Suprapubic skin (tissue), 4 donors: ENCODE data around the gene ZNF275. TPM values are rescaled to one million over a fixed set of nuclear protein-coding genes. Genes with fewer than 3 reads are reported as not detected.

Experiments
- DNase-seq, 2 donors: peaks; one replicate each; pipeline ENCODE4 v3.0.0-alpha.2; 2019; ENCODE audit warnings: low spot score in 2 of 2
- H3K27ac ChIP-seq: fragments of 200-600 bp; sonication (generic); one replicate; pipeline ENCODE4 v1.5.1; 2019
- H3K27me3 ChIP-seq: fragments of 200-600 bp; sonication (generic); one replicate; pipeline ENCODE4 v1.5.1; 2019
- H3K36me3 ChIP-seq: fragments of 200-600 bp; sonication (generic); one replicate; pipeline ENCODE4 v1.5.1; 2019
- H3K4me1 ChIP-seq: fragments of 200-600 bp; sonication (generic); one replicate; pipeline ENCODE4 v1.5.1; 2019
- H3K4me3 ChIP-seq: fragments of 200-600 bp; sonication (generic); one replicate; pipeline ENCODE4 v1.5.1; 2019; ENCODE audit warnings: mild to moderate bottlenecking
- H3K9me3 ChIP-seq: fragments of 200-600 bp; sonication (generic); one replicate; pipeline ENCODE4 v1.5.1; 2019
- EP300 ChIP-seq: sonication (generic); formaldehyde crosslinking; IDR thresholded peaks from one replicate; pipeline ENCODE4 v1.6.1; 2017; ENCODE audit warnings: antibody characterized with exemption
- POLR2A ChIP-seq, 2 donors: fragments of 450-650 bp; IDR thresholded peaks; one replicate each; pipeline ENCODE4 v1.6.1; 2017; ENCODE audit warnings: antibody characterized with exemption in 2 of 2, mild to moderate bottlenecking in 2 of 2, moderate library complexity in 2 of 2
- POLR2AphosphoS5 ChIP-seq, 3 donors: sonication (generic); formaldehyde crosslinking; IDR thresholded peaks; one replicate each; pipeline ENCODE4 v1.6.1; 2017; ENCODE audit warnings: antibody characterized with exemption in 3 of 3
- WGBS: methylation state at CpG from one replicate; pipeline ENCODE4 v1.1.5; 2018; 5-methylcytosine and 5-hydroxymethylcytosine counted together
- total RNA-seq, 4 donors: library from RNA; depleted of rRNA; stranded (reverse); fragments of >200 nt; gene quantifications; one replicate each; pipeline ENCODE4 v1.1.0, GENCODE V29; 2016
- TF ChIP-seq, protein P1 (sequence below), 2 donors: fragments of 200-600 bp in 1 of 2; fragments of 450-650 bp in 1 of 2; sonication (generic) in 1 of 2; IDR thresholded peaks; one replicate each; pipeline ENCODE4 v1.5.1; 2016 to 2019; ENCODE audit warnings: antibody characterized with exemption in 2 of 2, mild to moderate bottlenecking in 1 of 2, moderate library complexity in 1 of 2

The ZNF275 gene
- total RNA-seq, 4 donors from 2014 or later, result 2.3 to 4.3 (median 3.3) TPM

GRCh38 chrX:153307276-153308178 lies 26.4 kb upstream of the ZNF275 start:
- Histone ChIP-seq H3K9me3 (no peaks in the 10 kb centered on the region), H3K27me3 (no peaks in the 10 kb centered on the region), H3K36me3 (no peaks in the 10 kb centered on the region), H3K27ac (no peak overlapping the region), H3K4me3 (no peak overlapping the region), H3K4me1 (no peaks in the 10 kb centered on the region)
- DNase-seq, result no peak
- WGBS, result 77% methylated on average over 12 of the region's 12 CpGs
- TF ChIP-seq POLR2A (IDR thresholded peaks at IDR 0.05), result no peak
- TF ChIP-seq EP300, result no peak
- TF ChIP-seq, protein P1, sequence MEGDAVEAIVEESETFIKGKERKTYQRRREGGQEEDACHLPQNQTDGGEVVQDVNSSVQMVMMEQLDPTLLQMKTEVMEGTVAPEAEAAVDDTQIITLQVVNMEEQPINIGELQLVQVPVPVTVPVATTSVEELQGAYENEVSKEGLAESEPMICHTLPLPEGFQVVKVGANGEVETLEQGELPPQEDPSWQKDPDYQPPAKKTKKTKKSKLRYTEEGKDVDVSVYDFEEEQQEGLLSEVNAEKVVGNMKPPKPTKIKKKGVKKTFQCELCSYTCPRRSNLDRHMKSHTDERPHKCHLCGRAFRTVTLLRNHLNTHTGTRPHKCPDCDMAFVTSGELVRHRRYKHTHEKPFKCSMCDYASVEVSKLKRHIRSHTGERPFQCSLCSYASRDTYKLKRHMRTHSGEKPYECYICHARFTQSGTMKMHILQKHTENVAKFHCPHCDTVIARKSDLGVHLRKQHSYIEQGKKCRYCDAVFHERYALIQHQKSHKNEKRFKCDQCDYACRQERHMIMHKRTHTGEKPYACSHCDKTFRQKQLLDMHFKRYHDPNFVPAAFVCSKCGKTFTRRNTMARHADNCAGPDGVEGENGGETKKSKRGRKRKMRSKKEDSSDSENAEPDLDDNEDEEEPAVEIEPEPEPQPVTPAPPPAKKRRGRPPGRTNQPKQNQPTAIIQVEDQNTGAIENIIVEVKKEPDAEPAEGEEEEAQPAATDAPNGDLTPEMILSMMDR (IDR thresholded peaks at IDR 0.05), result no peak
- TF ChIP-seq POLR2AphosphoS5 (IDR thresholded peaks at IDR 0.05), result no peak

- Histone ChIP-seq H3K36me3 (no peaks in the 10 kb centered on the region), H3K27me3 (no peaks in the 10 kb centered on the region), H3K27ac (no peak overlapping the region), H3K9me3 (no peaks in the 10 kb centered on the region), H3K4me3 (no peak overlapping the region), H3K4me1 (no peaks in the 10 kb centered on the region)
- 89% methylated on average over 9 of the region's 9 CpGs for WGBS
- TF ChIP-seq EP300, result no peak
- no peak for DNase-seq
Observed at GRCh38 chrX:153310901-153311300, 23.1 kb upstream of the ZNF275 start.

- no peak for DNase-seq
- 86% methylated on average over 5 of the region's 5 CpGs for WGBS
- Histone ChIP-seq H3K27me3 (no peaks in the 10 kb centered on the region), H3K4me1 (no peaks in the 10 kb centered on the region), H3K27ac (no peak overlapping the region), H3K9me3 (no peaks in the 10 kb centered on the region), H3K4me3 (no peak overlapping the region), H3K36me3 (no peaks in the 10 kb centered on the region)
- TF ChIP-seq POLR2A (IDR thresholded peaks at IDR 0.05) (no peak), POLR2AphosphoS5 (IDR thresholded peaks at IDR 0.05) (no peak)
Observed at GRCh38 chrX:153312041-153312440, 21.9 kb upstream of the ZNF275 start.

GRCh38 chrX:153312842-153313241 lies 21.1 kb upstream of the ZNF275 start:
- Histone ChIP-seq H3K4me3 (no peak overlapping the region), H3K27ac (no peak overlapping the region), H3K27me3 (no peaks in the 10 kb centered on the region), H3K4me1 (no peaks in the 10 kb centered on the region), H3K36me3 (no peaks in the 10 kb centered on the region), H3K9me3 (no peaks in the 10 kb centered on the region)
- no CpG with 5 or more reads among the region's 1 CpG for WGBS
- TF ChIP-seq, protein P1 (IDR thresholded peaks at IDR 0.05), result no peak
- TF ChIP-seq EP300, result no peak
- TF ChIP-seq POLR2AphosphoS5 (IDR thresholded peaks at IDR 0.05), result no peak
- TF ChIP-seq POLR2A (IDR thresholded peaks at IDR 0.05), result no peak
- no peak for DNase-seq

DNA sequence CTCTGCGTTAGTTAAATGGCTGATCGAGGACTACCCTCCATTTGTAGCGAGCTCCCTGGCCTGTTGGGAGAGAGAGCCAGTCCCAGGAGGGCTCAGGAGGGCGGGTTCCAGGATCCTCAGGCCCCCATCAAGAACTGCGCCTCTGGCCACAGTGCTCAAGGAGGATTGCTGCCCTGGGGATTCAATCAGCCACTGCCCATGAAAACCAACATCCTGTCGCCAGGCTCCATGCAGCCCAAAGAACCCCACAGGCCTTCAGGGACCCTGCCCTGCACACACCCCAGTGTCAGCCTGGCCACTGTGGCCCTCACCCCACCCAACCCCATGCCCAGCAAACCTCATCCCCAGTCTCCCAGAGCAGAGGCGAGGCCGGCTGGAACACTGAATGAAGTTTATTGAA lies 16.6 kb upstream of the ZNF275 start:
- Histone ChIP-seq H3K9me3 (no peaks in the 10 kb centered on the region), H3K4me1 (no peaks in the 10 kb centered on the region), H3K36me3 (no peaks in the 10 kb centered on the region), H3K27me3 (peaks cover 18% of the 10 kb centered on the region), H3K4me3 (no peak overlapping the region), H3K27ac (no peak overlapping the region)
- no peak for TF ChIP-seq EP300
- no peak for TF ChIP-seq POLR2A (IDR thresholded peaks at IDR 0.05)
- no peak for TF ChIP-seq POLR2AphosphoS5 (IDR thresholded peaks at IDR 0.05)
- TF ChIP-seq, protein P1 (IDR thresholded peaks at IDR 0.05), result no peak
- DNase-seq, result no peak
- WGBS, result 93% methylated on average over 6 of the region's 8 CpGs

DNA sequence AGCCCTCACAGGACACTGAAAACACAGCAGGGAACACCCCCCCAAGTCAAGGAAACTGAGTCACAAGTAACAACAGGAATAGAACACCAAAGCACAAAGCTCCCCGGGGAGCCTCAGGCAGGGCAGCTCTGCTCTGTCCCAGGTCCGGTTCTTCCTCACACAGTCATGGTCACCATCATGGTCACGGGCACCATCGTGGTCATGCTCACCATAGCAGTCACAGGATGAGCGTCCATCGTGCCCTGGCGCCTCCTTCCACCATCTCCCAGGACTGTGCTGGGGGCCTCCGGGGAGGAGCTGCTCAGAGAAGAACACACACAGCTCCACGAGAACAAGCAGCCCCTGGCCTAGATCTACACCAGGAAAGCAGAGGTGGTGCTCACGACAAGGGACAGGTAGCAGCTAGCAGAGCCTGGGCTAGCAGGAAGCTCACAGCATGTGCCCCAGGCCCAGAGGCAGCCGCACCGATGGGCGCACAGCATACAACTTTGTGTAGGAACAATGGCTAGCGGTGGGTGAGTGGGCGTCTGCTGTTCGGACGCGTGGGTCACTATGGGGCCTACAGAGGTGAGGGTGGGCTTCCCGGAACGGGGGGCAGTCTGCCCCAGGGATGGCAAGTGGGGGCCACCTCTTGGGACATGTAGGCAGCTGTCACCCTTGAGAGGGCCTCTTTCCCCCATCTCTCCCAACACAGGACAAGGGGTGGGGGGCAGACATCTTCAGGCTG lies 15.8 kb upstream of the ZNF275 start:
- Histone ChIP-seq H3K4me1 (no peaks in the 10 kb centered on the region), H3K4me3 (no peak overlapping the region), H3K36me3 (no peaks in the 10 kb centered on the region), H3K27ac (no peak overlapping the region), H3K27me3 (peaks cover 19% of the 10 kb centered on the region), H3K9me3 (no peaks in the 10 kb centered on the region)
- 92% methylated on average over 9 of the region's 20 CpGs for WGBS
- DNase-seq, result no peak
- TF ChIP-seq, protein P1 (IDR thresholded peaks at IDR 0.05), result no peak
- TF ChIP-seq POLR2AphosphoS5 (IDR thresholded peaks at IDR 0.05) (no peak), POLR2A (IDR thresholded peaks at IDR 0.05) (no peak), EP300 (no peak)
